AG09309 (cell line): ENCODE results near the gene FBXO4.
"Not testable (repeated sequence)": the region's sequence is repeated elsewhere in the genome, so short reads cannot be mapped to it uniquely, and the experiment has no call there.

ENCODE experiments used
- DNase-seq: peaks from one replicate; pipeline ENCODE4 v3.0.0-alpha.2; 2010; ENCODE audit warnings: low read depth
- H3K4me3 ChIP-seq: 2 replicates; pipeline ENCODE4 v1.5.1; 2011; ENCODE audit warnings: mild to moderate bottlenecking, low read depth, low read length, moderate library complexity; ENCODE audit not compliant: control insufficient read depth
- TF ChIP-seq, protein P1 (sequence below): IDR thresholded peaks from 2 replicates; pipeline ENCODE4 v1.5.1; 2011; ENCODE audit warnings: mild to moderate bottlenecking, low read depth, low read length, inconsistent platforms; ENCODE audit not compliant: insufficient read depth, control insufficient read depth; ENCODE audit errors: missing control alignments

The FBXO4 gene

DNA sequence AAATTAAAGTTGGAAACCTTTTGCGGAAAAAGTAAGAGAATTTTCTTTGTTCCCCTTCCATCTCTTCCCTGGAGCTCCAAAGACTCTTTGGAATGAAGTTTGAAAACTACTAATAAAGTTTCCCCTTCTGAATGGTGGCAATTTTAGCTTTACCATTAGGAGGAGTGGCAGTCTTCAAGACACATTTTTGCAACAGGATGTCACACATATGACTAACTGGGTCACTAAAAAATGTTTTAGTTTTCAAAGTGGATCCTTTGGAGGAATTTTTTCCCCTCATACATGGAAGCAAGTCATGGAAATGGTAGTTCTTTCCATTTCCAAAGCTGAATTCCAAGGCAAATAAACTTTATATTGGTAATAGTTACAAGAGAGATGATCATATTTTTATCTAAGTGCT, 15.6 kb downstream of the FBXO4 start:
- DNase-seq = no peak
- TF ChIP-seq, protein P1, sequence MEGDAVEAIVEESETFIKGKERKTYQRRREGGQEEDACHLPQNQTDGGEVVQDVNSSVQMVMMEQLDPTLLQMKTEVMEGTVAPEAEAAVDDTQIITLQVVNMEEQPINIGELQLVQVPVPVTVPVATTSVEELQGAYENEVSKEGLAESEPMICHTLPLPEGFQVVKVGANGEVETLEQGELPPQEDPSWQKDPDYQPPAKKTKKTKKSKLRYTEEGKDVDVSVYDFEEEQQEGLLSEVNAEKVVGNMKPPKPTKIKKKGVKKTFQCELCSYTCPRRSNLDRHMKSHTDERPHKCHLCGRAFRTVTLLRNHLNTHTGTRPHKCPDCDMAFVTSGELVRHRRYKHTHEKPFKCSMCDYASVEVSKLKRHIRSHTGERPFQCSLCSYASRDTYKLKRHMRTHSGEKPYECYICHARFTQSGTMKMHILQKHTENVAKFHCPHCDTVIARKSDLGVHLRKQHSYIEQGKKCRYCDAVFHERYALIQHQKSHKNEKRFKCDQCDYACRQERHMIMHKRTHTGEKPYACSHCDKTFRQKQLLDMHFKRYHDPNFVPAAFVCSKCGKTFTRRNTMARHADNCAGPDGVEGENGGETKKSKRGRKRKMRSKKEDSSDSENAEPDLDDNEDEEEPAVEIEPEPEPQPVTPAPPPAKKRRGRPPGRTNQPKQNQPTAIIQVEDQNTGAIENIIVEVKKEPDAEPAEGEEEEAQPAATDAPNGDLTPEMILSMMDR = no peak
- no peak overlapping the region for H3K4me3 ChIP-seq

- not testable (repeated sequence) for H3K4me3 ChIP-seq, DNase-seq
Measured at GRCh38 chr5:41945332-41945955, 20.4 kb downstream of the FBXO4 start.

- TF ChIP-seq, protein P1 = no peak
- DNase-seq = no peak
- H3K4me3 ChIP-seq = no peak overlapping the region
Measured at GRCh38 chr5:41951224-41951623, 26.1 kb downstream of the FBXO4 start.

- H3K4me3 ChIP-seq = no peak overlapping the region
- TF ChIP-seq, protein P1 = no peak
- no peak for DNase-seq
Measured at GRCh38 chr5:41954286-41954685, 29.2 kb downstream of the FBXO4 start.

GRCh38 chr5:41955432-41956024, 30.4 kb downstream of the FBXO4 start:
- no peak overlapping the region for H3K4me3 ChIP-seq
- TF ChIP-seq, protein P1 = no peak
- DNase-seq = no peak

DNA sequence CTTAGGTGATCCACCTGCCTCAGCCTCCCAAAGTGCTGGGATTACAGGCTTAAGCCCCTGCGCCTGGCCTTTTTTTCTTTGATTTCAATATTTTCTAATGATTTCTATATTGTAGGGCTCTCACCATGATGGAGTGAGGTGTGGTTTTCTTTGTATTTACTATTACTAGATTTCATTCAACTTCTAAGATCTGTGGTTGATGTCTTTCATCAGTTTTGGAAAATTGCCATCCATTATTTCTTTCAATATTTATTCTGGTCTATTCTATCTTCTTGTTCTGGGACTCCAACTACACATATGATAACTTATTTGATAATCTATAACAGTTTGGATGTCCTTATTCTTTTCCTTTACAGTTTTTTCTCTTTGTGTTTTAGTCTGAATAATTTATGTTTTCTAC, 31.9 kb downstream of the FBXO4 start:
- TF ChIP-seq, protein P1 = no peak
- DNase-seq = no peak
- no peak overlapping the region for H3K4me3 ChIP-seq

GRCh38 chr5:41960481-41960880, 35.4 kb downstream of the FBXO4 start:
- TF ChIP-seq, protein P1 = no peak
- no peak overlapping the region for H3K4me3 ChIP-seq
- DNase-seq = no peak
